ENCODE data around the gene GRWD1. TPM values are rescaled to one million over a fixed set of nuclear protein-coding genes. Genes with fewer than 3 reads are reported as not detected.
"Not testable (repeated sequence)": the region's sequence is repeated elsewhere in the genome, so short reads cannot be mapped to it uniquely, and the experiment has no call there.

Gene GRWD1
- total RNA-seq, 1 experiment from 2014 or later, result 64.8 TPM

GRCh38 chr19:48487948-48488347 is 42.2 kb downstream of the GRWD1 start:
- TF ChIP-seq POLR2AphosphoS5 (IDR thresholded peaks at IDR 0.05; ENCODE audit: low read depth, low read length), result peak; percentile 86
- peak; percentile 62 for TF ChIP-seq TCF7L2 (IDR thresholded peaks at IDR 0.05; ENCODE audit: borderline replicate concordance, extremely low read depth, insufficient read depth, insufficient read length)
- no peak for TF ChIP-seq ZBTB33 (IDR thresholded peaks at IDR 0.05; ENCODE audit: extremely low read depth, insufficient replicate concordance, low read length)
- ChIA-PET POLR2A (interaction anchor here (0.7 to 1.4 kb wide), 6 partner anchors 14 to 131 kb away, joined by 3 to 6 read pairs (median 4); partner anchors contain the start of genes RPL18 and SPHK2), CTCF (interaction anchor here (0.7 to 4.7 kb wide), 5 partner anchors 18 to 121 kb away, joined by 3 to 65 read pairs (median 4); no protein-coding TSS in a partner anchor), RAD21 (ENCODE audit: low non-redundant PET in 1 of 2, low total read pairs in 2 of 2, uncharacterized antibody in 2 of 2, unreplicated experiment in 2 of 2) (interaction anchor here (0.6 to 1.4 kb wide), 7 partner anchors 8 to 124 kb away, joined by 3 to 5 read pairs (median 3); partner anchors contain the start of genes SYNGR4 (in 1 of the 2) and TMEM143 (in 1 of the 2))
- H3K9me3 ChIP-seq (ENCODE audit: control insufficient read depth in 1 of 2, insufficient read depth in 1 of 2, low read depth in 1 of 2, low read length in 2 of 2), result no peaks in the 10 kb centered on the region
- H3K9me2 ChIP-seq (ENCODE audit: insufficient read depth), result no peaks in the 10 kb centered on the region
- H4K20me1 ChIP-seq (ENCODE audit: insufficient read depth), result no peaks in the 10 kb centered on the region
- peak overlapping the region; percentile 100 for H3K4me2 ChIP-seq (ENCODE audit: low read length)
- intact Hi-C loops (cut with micrococcal nuclease), result loop anchor here (2.0 kb wide), 1 partner anchor 19 kb away; the partner anchor contains the start of gene CYTH2
- no peak overlapping the region for H2AFZ ChIP-seq (ENCODE audit: low read depth, low read length, poor library complexity, severe bottlenecking)
- H3K27me3 ChIP-seq (ENCODE audit: insufficient read depth, low read length), result no peaks in the 10 kb centered on the region
- H3K79me2 ChIP-seq (ENCODE audit: insufficient read depth, low read length), result peaks cover 30% of the 10 kb centered on the region
- peak overlapping the region; percentile 39 to 53 for H3K4me3 ChIP-seq (replicated peaks in 1 of 2; ENCODE audit: low read depth in 1 of 2, low read length in 2 of 2)
- peak overlapping the region; percentile 97 for H3K9ac ChIP-seq (ENCODE audit: low read length)
- ATAC-seq, result peak; percentile 40
- H3K36me3 ChIP-seq (ENCODE audit: control insufficient read depth in 1 of 2, insufficient read depth in 2 of 2, low read length in 2 of 2), result peaks cover 2 to 9% of the 10 kb centered on the region in 2 experiments; a peak in 1 of 4 replicates
- no TSS peak for BruUV-seq (replicated peaks)
- peaks cover 57 to 85% of the 10 kb centered on the region in 2 experiments for H3K4me1 ChIP-seq (ENCODE audit: control insufficient read depth in 1 of 2, insufficient read depth in 2 of 2, low read length in 2 of 2)
- peak; percentile 90 for DNase-seq (ENCODE audit: low read depth, low spot score)
- H3K27ac ChIP-seq (ENCODE audit: low read depth, low read length), result peak overlapping the region; percentile 97

GRCh38 chr19:48488478-48488877 is 42.7 kb downstream of the GRWD1 start:
- H3K9me2 ChIP-seq (ENCODE audit: insufficient read depth); H4K20me1 ChIP-seq (ENCODE audit: insufficient read depth); BruUV-seq (replicated peaks); ATAC-seq; DNase-seq (ENCODE audit: low read depth, low spot score); H3K9me3 ChIP-seq (ENCODE audit: control insufficient read depth in 1 of 2, insufficient read depth in 1 of 2, low read depth in 1 of 2, low read length in 2 of 2); H2AFZ ChIP-seq (ENCODE audit: low read depth, low read length, poor library complexity, severe bottlenecking); H3K36me3 ChIP-seq (ENCODE audit: control insufficient read depth in 1 of 2, insufficient read depth in 2 of 2, low read length in 2 of 2); H3K27me3 ChIP-seq (ENCODE audit: insufficient read depth, low read length): not testable (repeated sequence)
- intact Hi-C loops (cut with micrococcal nuclease), result loop anchor here (2.0 kb wide), 1 partner anchor 20 kb away; the partner anchor contains the start of gene CYTH2
- ChIA-PET CTCF (interaction anchor here (0.7 to 4.7 kb wide), 4 partner anchors 17 to 120 kb away, joined by 3 to 65 read pairs (median 12); no protein-coding TSS in a partner anchor), POLR2A (interaction anchor here (1.2 to 1.4 kb wide), 2 partner anchors 18 to 88 kb away, joined by 4 to 6 read pairs; no protein-coding TSS in a partner anchor), RAD21 (ENCODE audit: low non-redundant PET in 1 of 2, low total read pairs in 2 of 2, uncharacterized antibody in 2 of 2, unreplicated experiment in 2 of 2) (interaction anchor here (0.5 to 1.4 kb wide), 2 partner anchors 14 to 96 kb away, joined by 3 read pairs; no protein-coding TSS in a partner anchor)
- Histone ChIP-seq H3K4me1 (ENCODE audit: control insufficient read depth in 1 of 2, insufficient read depth in 2 of 2, low read length in 2 of 2) (peaks cover 57 to 82% of the 10 kb centered on the region in 2 experiments), H3K4me3 (replicated peaks in 1 of 2; ENCODE audit: low read depth in 1 of 2, low read length in 2 of 2) (peak overlapping the region; percentile 35 to 53), H3K9ac (ENCODE audit: low read length) (peak overlapping the region; percentile 97), H3K27ac (ENCODE audit: low read depth, low read length) (peak overlapping the region; percentile 97), H3K4me2 (ENCODE audit: low read length) (peak overlapping the region; percentile 100), H3K79me2 (ENCODE audit: insufficient read depth, low read length) (peaks cover 30% of the 10 kb centered on the region)
